GM12891 (cell line): ENCODE data around the gene LINS1.

Experiments used
- PAX5 ChIP-seq: IDR thresholded peaks from 2 replicates; pipeline ENCODE4 v1.6.1; 2011; ENCODE audit warnings: low read length, moderate library complexity, mild to moderate bottlenecking; ENCODE audit not compliant: insufficient read depth, severe bottlenecking
- POLR2A ChIP-seq: IDR thresholded peaks from 2 replicates; pipeline ENCODE4 v1.6.1; 2011; ENCODE audit warnings: low read depth, low read length, control low read depth
- POLR2AphosphoS5 ChIP-seq: IDR thresholded peaks from 2 replicates; pipeline ENCODE4 v1.6.1; 2011; ENCODE audit warnings: low read depth, low read length, control low read depth
- POU2F2 ChIP-seq: IDR thresholded peaks from 2 replicates; pipeline ENCODE4 v1.6.1; 2011; ENCODE audit warnings: low read depth, mild to moderate bottlenecking, control low read depth, low read length, moderate library complexity
- SPI1 ChIP-seq: IDR thresholded peaks from 2 replicates; pipeline ENCODE4 v1.6.1; 2011; ENCODE audit warnings: low read depth, low read length, control low read depth
- TAF1 ChIP-seq: IDR thresholded peaks from 2 replicates; pipeline ENCODE4 v1.6.1; 2011; ENCODE audit warnings: low read depth, low read length, control low read depth

DNA sequence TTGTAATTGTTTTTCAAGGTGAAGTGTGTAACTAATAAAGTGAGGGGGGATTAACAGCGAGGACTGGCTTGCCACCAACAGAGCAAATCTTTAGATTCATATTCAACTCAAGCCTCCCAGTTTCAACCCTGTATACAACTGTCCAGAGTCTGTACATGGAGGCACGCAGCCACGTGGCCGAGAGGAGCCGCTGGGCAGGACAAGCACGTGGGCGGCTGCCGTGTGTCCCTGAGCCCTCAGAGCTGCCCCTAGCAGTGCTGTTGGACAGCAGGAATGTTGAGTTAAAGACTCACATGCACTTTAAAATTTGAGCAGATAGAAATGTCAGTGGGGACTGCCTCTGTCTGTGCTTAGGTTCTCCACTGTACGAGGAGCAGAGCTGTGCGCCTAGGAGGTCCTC, 29.8 kb upstream of the LINS1 start:
- no peak for TF ChIP-seq POLR2AphosphoS5
- no peak for TF ChIP-seq POLR2A
- no peak for TF ChIP-seq PAX5
- no peak for TF ChIP-seq TAF1
- no peak for TF ChIP-seq POU2F2
- no peak for TF ChIP-seq SPI1
